Colonic mucosa (tissue), 4 donors: ENCODE measurements around the gene GHR. TPM values are rescaled to one million over a fixed set of nuclear protein-coding genes. Genes with fewer than 3 reads are reported as not detected.

Experiments used
- DNase-seq: peaks from one replicate; pipeline ENCODE4 v3.0.0-alpha.2; 2020
- H3K27ac ChIP-seq: fragments of 200-600 bp; one replicate; pipeline ENCODE4 v1.8.0; 2021
- H3K27me3 ChIP-seq: fragments of 200-600 bp; one replicate; pipeline ENCODE4 v1.8.0; 2021
- H3K36me3 ChIP-seq: fragments of 200-600 bp; one replicate; pipeline ENCODE4 v1.8.0; 2021
- H3K4me1 ChIP-seq: fragments of 200-600 bp; one replicate; pipeline ENCODE4 v1.8.0; 2021; ENCODE audit warnings: mild to moderate bottlenecking
- H3K4me3 ChIP-seq: fragments of 200-600 bp; one replicate; pipeline ENCODE4 v1.8.0; 2021
- H3K9ac ChIP-seq, 2 donors: one replicate each; pipeline ENCODE4 v1.7.0; 2013; ENCODE audit warnings: control low read depth in 2 of 2, low read depth in 2 of 2, low read length in 2 of 2
- H3K9me3 ChIP-seq: fragments of 200-600 bp; one replicate; pipeline ENCODE4 v1.8.0; 2021
- CTCF ChIP-seq: fragments of 200-600 bp; IDR thresholded peaks from one replicate; pipeline ENCODE4 v1.8.0; 2022; ENCODE audit warnings: antibody characterized with exemption, mild to moderate bottlenecking
- intact Hi-C: fragments of 100-400 bp; cut with DNase I; formaldehyde crosslinking; loops from one replicate; pipeline ENCODE4 v1.14.1; 2022
- total RNA-seq, 2 donors: library from RNA; stranded (reverse); fragmentation: NEBNext Ultra II Directional in 1 of 2; extraction: Animal tissue kit (Norgen Biotek cat#: 25700) in 1 of 2; gene quantifications; one replicate each; pipeline ENCODE4 v1.2.1, GENCODE V29; 2021
- donor health status: healthy.
- donor health status: DM: no; HTN: no; CAD: no.
- donor health status: DM: no; HTN: no; CAD: no.

The GHR gene
- total RNA-seq, 2 donors from 2014 or later = 2.4 to 6.8 TPM

- Histone ChIP-seq H3K9ac (no peak overlapping the region), H3K36me3 (no peaks in the 10 kb centered on the region), H3K4me1 (no peaks in the 10 kb centered on the region), H3K27ac (no peak overlapping the region), H3K27me3 (no peaks in the 10 kb centered on the region), H3K4me3 (no peak overlapping the region), H3K9me3 (no peaks in the 10 kb centered on the region)
- intact Hi-C loops = no loop called here
- DNase-seq = no peak
- no peak for TF ChIP-seq CTCF
These were observed 169.3 kb downstream of the GHR start for GRCh38 chr5:42592401-42593140.

- no peak for DNase-seq
- TF ChIP-seq CTCF = no peak
- Histone ChIP-seq H3K4me3 (no peak overlapping the region), H3K36me3 (no peaks in the 10 kb centered on the region), H3K9ac (no peak overlapping the region), H3K27me3 (no peaks in the 10 kb centered on the region), H3K27ac (no peak overlapping the region), H3K4me1 (no peaks in the 10 kb centered on the region), H3K9me3 (no peaks in the 10 kb centered on the region)
- intact Hi-C loops = no loop called here
These were observed 170.4 kb downstream of the GHR start for GRCh38 chr5:42593591-42593990.

- no peak for TF ChIP-seq CTCF
- Histone ChIP-seq H3K4me3 (no peak overlapping the region), H3K36me3 (no peaks in the 10 kb centered on the region), H3K27ac (no peak overlapping the region), H3K27me3 (no peaks in the 10 kb centered on the region), H3K4me1 (no peaks in the 10 kb centered on the region), H3K9me3 (no peaks in the 10 kb centered on the region), H3K9ac (no peak overlapping the region)
- DNase-seq = no peak
- intact Hi-C loops = no loop called here
These were observed 172.4 kb downstream of the GHR start for GRCh38 chr5:42595597-42595996.

- TF ChIP-seq CTCF = no peak
- Histone ChIP-seq H3K9ac (no peak overlapping the region), H3K4me3 (no peak overlapping the region), H3K27ac (no peak overlapping the region), H3K36me3 (no peaks in the 10 kb centered on the region), H3K9me3 (no peaks in the 10 kb centered on the region), H3K4me1 (no peaks in the 10 kb centered on the region), H3K27me3 (no peaks in the 10 kb centered on the region)
- intact Hi-C loops = no loop called here
- DNase-seq = no peak
These were observed 173.6 kb downstream of the GHR start for GRCh38 chr5:42596817-42597216.

- no peaks in the 10 kb centered on the region for H3K9me3 ChIP-seq
- no peaks in the 10 kb centered on the region for H3K36me3 ChIP-seq
- no peaks in the 10 kb centered on the region for H3K27me3 ChIP-seq
- DNase-seq = no peak
- H3K4me1 ChIP-seq = no peaks in the 10 kb centered on the region
- TF ChIP-seq CTCF = no peak
- intact Hi-C loops = no loop called here
- no peak overlapping the region for H3K9ac ChIP-seq
- H3K4me3 ChIP-seq = no peak overlapping the region
- no peak overlapping the region for H3K27ac ChIP-seq
These were observed 174.2 kb downstream of the GHR start for GRCh38 chr5:42597318-42597937.
